Brain microvascular endothelial cell (primary cell): ENCODE results near the gene SPRR1B.

ENCODE experiments used
- DNase-seq: peaks from one replicate; pipeline ENCODE4 v3.0.0-alpha.2; 2020
- H3K27ac ChIP-seq: fragments of 250-450 bp; sonication (Bioruptor Pico); 2 replicates; pipeline ENCODE4 v1.5.1; 2020; ENCODE audit warnings: mild to moderate bottlenecking, moderate library complexity
- H3K27me3 ChIP-seq: fragments of 250-450 bp; sonication (Bioruptor Pico); replicated peaks from 2 replicates; pipeline ENCODE4 v1.5.1; 2020; ENCODE audit warnings: mild to moderate bottlenecking
- H3K36me3 ChIP-seq: fragments of 250-450 bp; sonication (Bioruptor Pico); replicated peaks from 2 replicates; pipeline ENCODE4 v1.5.1; 2020; ENCODE audit warnings: mild to moderate bottlenecking
- H3K4me3 ChIP-seq: 2 replicates; pipeline ENCODE4 v1.5.1; 2011; ENCODE audit warnings: low read depth, mild to moderate bottlenecking, control low read depth, low read length, moderate library complexity
- CTCF ChIP-seq: IDR thresholded peaks from 2 replicates; pipeline ENCODE4 v1.5.1; 2011; ENCODE audit warnings: low read depth, mild to moderate bottlenecking, moderate library complexity, low read length, control low read depth, inconsistent platforms; ENCODE audit errors: missing control alignments
- in situ Hi-C: cut with HindIII; loops from 2 replicates; pipeline ENCODE4 v1.10.0; 2017; ENCODE audit warnings: low sequenced_read_pairs, low pct_ligation_motif_present

SPRR1B gene

GRCh38 chr1:153071511-153071910 lies 40.5 kb downstream of the SPRR1B start, which contains the start of gene SPRR2B:
SPRR2B (minus strand) TSS chr1:153071611; CDS start chr1:153070839, 772 bp downstream.
- H3K36me3 ChIP-seq = no peaks in the 10 kb centered on the region
- H3K27ac ChIP-seq = no peak within 1 kb of the TSS
- in situ Hi-C loops = no loop called here
- no peaks in the 10 kb centered on the region for H3K27me3 ChIP-seq
- no peak for TF ChIP-seq CTCF
- no peak within 1 kb of the TSS for H3K4me3 ChIP-seq
- no peak for DNase-seq

GRCh38 chr1:153072806-153073726 lies 42.1 kb downstream of the SPRR1B start:
- no peak for DNase-seq
- Histone ChIP-seq H3K4me3 (no peak overlapping the region), H3K27ac (no peak overlapping the region), H3K27me3 (no peaks in the 10 kb centered on the region), H3K36me3 (no peaks in the 10 kb centered on the region)
- no peak for TF ChIP-seq CTCF
- in situ Hi-C loops = no loop called here

GRCh38 chr1:153081736-153082135 lies 50.7 kb downstream of the SPRR1B start:
- TF ChIP-seq CTCF = no peak
- Histone ChIP-seq H3K27me3 (no peaks in the 10 kb centered on the region), H3K36me3 (no peaks in the 10 kb centered on the region), H3K4me3 (no peak overlapping the region), H3K27ac (no peak overlapping the region)
- in situ Hi-C loops = no loop called here
- DNase-seq = no peak
